Brain microvascular endothelial cell (primary cell): ENCODE results near the gene CIAPIN1.
A peak's percentile ranks its signal among the peaks of the same experiment; 100 is the strongest.

Source experiments
- DNase-seq: peaks from one replicate; pipeline ENCODE4 v3.0.0-alpha.2; 2020
- H3K27ac ChIP-seq: fragments of 250-450 bp; sonication (Bioruptor Pico); 2 replicates; pipeline ENCODE4 v1.5.1; 2020; ENCODE audit warnings: mild to moderate bottlenecking, moderate library complexity
- H3K27me3 ChIP-seq: fragments of 250-450 bp; sonication (Bioruptor Pico); replicated peaks from 2 replicates; pipeline ENCODE4 v1.5.1; 2020; ENCODE audit warnings: mild to moderate bottlenecking
- H3K36me3 ChIP-seq: fragments of 250-450 bp; sonication (Bioruptor Pico); replicated peaks from 2 replicates; pipeline ENCODE4 v1.5.1; 2020; ENCODE audit warnings: mild to moderate bottlenecking
- H3K4me3 ChIP-seq: 2 replicates; pipeline ENCODE4 v1.5.1; 2011; ENCODE audit warnings: low read depth, mild to moderate bottlenecking, control low read depth, low read length, moderate library complexity
- in situ Hi-C: cut with HindIII; loops from 2 replicates; pipeline ENCODE4 v1.10.0; 2017; ENCODE audit warnings: low sequenced_read_pairs, low pct_ligation_motif_present
- TF ChIP-seq, protein P1 (sequence below): IDR thresholded peaks from 2 replicates; pipeline ENCODE4 v1.5.1; 2011; ENCODE audit warnings: low read depth, mild to moderate bottlenecking, moderate library complexity, low read length, control low read depth, inconsistent platforms; ENCODE audit errors: missing control alignments

CIAPIN1 gene

DNA sequence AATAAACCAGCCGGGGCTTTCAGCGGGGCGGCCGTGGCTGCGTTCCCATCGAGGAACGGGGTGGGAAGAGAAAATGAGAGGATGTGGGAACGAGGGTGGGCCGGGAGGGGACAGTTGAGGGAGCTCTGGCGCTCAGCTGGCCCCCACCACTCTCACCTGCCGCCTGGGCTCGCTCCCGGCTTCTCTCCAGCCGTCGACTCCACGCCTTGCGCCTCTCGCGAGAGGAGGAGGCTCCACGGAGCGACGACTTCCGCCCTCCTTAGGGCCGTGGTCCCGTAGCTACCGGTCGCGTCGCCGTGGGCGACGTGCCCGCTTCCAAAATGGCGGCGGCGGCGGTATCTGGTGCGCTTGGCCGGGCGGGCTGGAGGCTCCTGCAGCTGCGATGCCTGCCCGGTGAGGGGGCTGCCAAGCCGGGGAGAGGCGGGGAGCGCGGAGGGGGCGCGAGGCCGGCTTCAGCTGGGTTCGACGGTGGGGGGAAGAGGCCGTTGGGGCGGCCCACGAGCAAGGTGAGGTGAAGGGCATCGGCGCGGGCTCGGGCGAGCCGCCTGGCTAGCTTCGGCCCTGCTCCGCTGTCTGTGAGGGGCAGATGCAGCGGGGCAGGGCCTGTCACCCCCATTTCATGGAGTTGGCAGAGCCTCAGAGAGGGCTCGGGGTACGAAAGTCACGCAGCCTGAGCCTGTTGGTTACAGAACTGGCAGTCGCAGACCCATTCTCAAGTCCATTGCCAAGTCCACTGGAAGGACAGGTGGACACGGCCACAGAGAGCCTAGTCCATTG lies at the start of gene CIAPIN1, which contains the start of gene COQ9:
Gene CIAPIN1 (minus strand): TSS at position 200 of the 777 bp plus-strand sequence. CDS start 6,457 bp downstream, outside the sequence.
Gene COQ9 (plus strand): TSS at position 294 of the 777 bp plus-strand sequence. CDS start 27 bp downstream, at position 321.
- DNase-seq: peak; percentile 90
- H3K36me3 ChIP-seq: peaks cover 5% of the 10 kb centered on the region
- H3K27me3 ChIP-seq: no peaks in the 10 kb centered on the region
- H3K27ac ChIP-seq: peak within 1 kb of the TSS; percentile 65
- H3K4me3 ChIP-seq: peak within 1 kb of the TSS; percentile 90
- TF ChIP-seq, protein P1, sequence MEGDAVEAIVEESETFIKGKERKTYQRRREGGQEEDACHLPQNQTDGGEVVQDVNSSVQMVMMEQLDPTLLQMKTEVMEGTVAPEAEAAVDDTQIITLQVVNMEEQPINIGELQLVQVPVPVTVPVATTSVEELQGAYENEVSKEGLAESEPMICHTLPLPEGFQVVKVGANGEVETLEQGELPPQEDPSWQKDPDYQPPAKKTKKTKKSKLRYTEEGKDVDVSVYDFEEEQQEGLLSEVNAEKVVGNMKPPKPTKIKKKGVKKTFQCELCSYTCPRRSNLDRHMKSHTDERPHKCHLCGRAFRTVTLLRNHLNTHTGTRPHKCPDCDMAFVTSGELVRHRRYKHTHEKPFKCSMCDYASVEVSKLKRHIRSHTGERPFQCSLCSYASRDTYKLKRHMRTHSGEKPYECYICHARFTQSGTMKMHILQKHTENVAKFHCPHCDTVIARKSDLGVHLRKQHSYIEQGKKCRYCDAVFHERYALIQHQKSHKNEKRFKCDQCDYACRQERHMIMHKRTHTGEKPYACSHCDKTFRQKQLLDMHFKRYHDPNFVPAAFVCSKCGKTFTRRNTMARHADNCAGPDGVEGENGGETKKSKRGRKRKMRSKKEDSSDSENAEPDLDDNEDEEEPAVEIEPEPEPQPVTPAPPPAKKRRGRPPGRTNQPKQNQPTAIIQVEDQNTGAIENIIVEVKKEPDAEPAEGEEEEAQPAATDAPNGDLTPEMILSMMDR: no peak
- in situ Hi-C loops: no loop called here

DNA sequence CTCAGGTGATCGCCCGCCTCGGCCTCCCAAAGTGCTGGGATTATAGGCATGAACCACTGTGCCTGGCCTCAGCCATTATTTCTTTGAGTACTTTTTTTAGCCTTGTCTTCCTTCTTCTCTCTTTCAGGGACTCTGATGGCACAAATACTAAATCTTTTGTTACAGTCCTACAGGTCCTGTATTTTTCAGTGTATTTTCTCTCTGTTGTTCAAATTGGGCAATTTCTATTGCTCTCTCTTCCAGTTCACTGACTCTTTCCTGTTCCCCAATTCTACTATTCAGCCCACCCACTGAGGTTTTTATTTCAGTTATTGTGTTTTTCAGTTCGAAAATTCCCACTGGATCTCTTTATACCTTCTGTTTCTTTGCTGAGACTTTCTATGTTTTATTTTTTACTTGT lies 46.6 kb upstream of the CIAPIN1 start:
- H3K36me3 ChIP-seq: no peaks in the 10 kb centered on the region
- TF ChIP-seq, protein P1: no peak
- in situ Hi-C loops: no loop called here
- no peak overlapping the region for H3K4me3 ChIP-seq
- no peak overlapping the region for H3K27ac ChIP-seq
- H3K27me3 ChIP-seq: no peaks in the 10 kb centered on the region
- DNase-seq: no peak

DNA sequence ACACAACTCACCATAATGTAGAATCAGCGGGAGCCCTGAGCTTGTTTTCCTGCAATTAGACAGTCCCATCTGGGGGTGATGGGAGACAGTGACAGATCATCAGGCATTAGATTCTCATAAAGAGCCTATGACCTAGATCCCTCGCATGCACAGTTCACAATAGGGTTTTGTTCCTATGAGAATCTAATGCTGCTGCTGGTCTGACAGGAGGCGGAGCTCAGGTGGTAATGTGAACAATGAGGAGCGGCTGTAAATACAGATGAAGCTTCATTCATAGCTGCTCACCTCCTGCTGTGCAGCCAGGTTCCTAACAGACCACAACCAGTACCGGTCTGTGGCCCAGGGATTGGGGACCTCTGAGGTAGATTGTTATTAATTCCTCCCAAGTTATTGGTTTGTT lies 42.0 kb upstream of the CIAPIN1 start:
- no peak for DNase-seq
- in situ Hi-C loops: no loop called here
- Histone ChIP-seq H3K27me3 (no peaks in the 10 kb centered on the region), H3K4me3 (no peak overlapping the region), H3K36me3 (no peaks in the 10 kb centered on the region), H3K27ac (no peak overlapping the region)
- TF ChIP-seq, protein P1: no peak

DNA sequence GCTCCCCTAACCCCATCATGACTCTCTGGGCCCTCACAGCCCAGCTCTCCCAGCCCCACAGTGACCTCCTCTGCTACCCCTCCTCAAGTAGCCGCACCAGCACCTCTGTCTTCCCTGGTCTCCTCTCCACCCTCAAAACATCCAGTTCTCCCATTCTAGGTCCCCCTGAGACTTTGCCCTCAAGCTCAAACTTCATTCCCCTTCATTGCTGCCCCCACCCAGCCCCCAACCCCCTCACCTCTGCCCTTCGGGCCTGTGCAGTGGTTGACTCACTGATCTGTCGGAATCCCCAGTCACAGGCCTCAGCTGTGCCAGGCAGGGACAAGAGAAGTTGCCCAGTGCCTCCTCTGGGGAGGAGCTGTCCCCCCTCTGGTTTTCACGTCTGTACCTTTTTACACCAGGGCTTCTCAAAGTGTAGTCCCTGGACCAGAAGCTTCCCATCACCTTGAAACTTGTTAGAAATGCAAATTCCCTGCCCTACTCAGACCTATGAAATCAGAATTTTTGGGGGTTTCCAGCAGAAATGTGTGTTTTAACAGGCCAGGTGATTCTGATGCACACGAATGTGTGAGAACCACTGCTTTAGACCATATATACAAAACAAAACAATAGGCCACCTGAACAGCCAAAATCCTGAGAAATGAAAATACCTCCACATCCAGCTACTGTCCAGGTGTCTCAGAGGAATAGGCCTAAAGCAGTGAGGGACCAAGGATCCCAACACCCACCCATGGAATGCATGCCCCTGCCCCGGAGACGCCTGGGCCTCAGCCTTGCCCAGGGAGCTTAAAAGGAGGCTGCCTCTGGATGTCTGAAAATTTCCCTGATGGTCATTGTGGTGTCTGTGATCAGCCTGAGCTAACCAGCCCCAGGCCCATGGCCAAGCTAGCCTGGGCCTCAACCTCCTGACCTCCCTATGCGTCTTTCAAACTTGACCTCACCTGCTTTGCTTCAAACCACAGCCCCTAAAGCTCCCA lies 40.0 kb upstream of the CIAPIN1 start:
- Histone ChIP-seq H3K4me3 (no peak overlapping the region), H3K27ac (no peak overlapping the region), H3K27me3 (no peaks in the 10 kb centered on the region), H3K36me3 (no peaks in the 10 kb centered on the region)
- in situ Hi-C loops: no loop called here
- TF ChIP-seq, protein P1: no peak
- DNase-seq: no peak

DNA sequence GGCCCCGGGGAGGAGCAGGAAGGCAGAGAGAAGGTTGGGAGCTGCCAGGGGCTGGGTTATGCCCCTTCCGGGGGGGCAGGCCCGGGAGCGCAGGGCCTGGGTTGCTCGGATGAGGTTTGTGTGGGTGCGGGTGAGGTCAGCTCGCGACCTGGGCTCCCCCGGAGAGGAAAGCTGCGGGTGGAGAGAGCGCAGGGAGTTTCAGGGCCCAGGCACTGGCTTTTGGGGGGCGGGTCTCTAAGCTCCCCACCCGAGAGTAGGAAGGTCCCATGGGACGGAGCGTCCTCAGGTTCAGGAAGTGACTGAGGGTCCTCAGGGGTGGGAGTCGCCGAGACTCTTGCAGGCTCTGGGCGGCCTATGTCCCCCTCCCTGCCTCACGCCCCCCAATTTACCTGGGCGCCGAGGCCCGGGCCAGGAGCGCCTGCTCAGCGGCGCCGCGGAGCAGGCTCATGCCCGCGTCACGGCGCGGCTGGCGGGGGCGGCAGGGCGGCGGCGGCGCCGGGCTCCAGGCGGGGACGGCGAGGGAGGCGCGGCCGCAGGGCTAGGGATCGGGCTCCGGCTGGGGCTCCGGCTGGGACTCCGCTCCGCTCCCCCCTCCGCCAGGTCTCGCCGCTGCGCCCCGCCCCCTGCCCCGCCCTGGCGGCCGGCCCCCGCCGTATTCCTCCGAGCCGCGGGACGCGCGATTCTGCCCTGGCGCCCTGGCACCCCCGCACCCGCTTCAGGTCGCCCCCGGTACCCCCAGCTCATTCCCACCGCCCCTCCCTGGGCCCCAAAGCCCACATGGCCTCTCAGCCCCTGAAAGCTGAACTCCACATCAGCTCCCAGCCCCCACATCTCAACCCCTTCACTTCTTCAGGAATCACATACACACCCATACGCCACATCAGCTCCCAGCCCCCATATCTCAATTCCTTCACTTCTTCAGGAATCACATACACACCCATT lies 39.0 kb upstream of the CIAPIN1 start, which contains the start of gene DOK4:
Gene DOK4 (minus strand): TSS at position 578 of the 942 bp plus-strand sequence. CDS start 6,986 bp downstream, outside the sequence.
- DNase-seq: peak; percentile 48
- Histone ChIP-seq H3K4me3 (peak within 1 kb of the TSS; percentile 68), H3K27me3 (no peaks in the 10 kb centered on the region), H3K36me3 (no peaks in the 10 kb centered on the region), H3K27ac (no peak within 1 kb of the TSS)
- TF ChIP-seq, protein P1: no peak
- in situ Hi-C loops: no loop called here
